Astrocyte (in vitro differentiated cells and primary cell): ENCODE data around the gene KIF21B.
"Not testable (repeated sequence)": the region's sequence is repeated elsewhere in the genome, so short reads cannot be mapped to it uniquely, and the experiment has no call there.

Source experiments
- CTCF ChIP-seq: IDR thresholded peaks from 2 replicates; pipeline ENCODE4 v1.5.1; 2011; ENCODE audit warnings: low read depth, mild to moderate bottlenecking, inconsistent platforms, low read length, moderate library complexity; ENCODE audit not compliant: insufficient read depth
- EZH2 ChIP-seq: IDR thresholded peaks from 2 replicates; pipeline ENCODE4 v1.6.1; 2012; ENCODE audit warnings: mild to moderate bottlenecking, low read length, inconsistent platforms; ENCODE audit not compliant: insufficient read depth

- TF ChIP-seq CTCF, EZH2: not testable (repeated sequence)
Measured at GRCh38 chr1:200963888-200964287, 59.6 kb downstream of the KIF21B start.
